Mucosa of rectum (tissue), 2 donors: ENCODE measurements around the gene GPR173.

Experiments used
- H3K27ac ChIP-seq, 2 donors: one replicate each; pipeline ENCODE4 v1.7.0; 2013; ENCODE audit warnings: inconsistent platforms in 2 of 2, low read depth in 2 of 2, low read length in 2 of 2
- H3K27me3 ChIP-seq, 2 donors: one replicate each; pipeline ENCODE4 v1.7.0; 2013; ENCODE audit warnings: low read length in 2 of 2; ENCODE audit not compliant: control insufficient read depth in 2 of 2, insufficient read depth in 2 of 2
- H3K36me3 ChIP-seq, 2 donors: one replicate each; pipeline ENCODE4 v1.7.0; 2013; ENCODE audit warnings: low read length in 2 of 2; ENCODE audit not compliant: control insufficient read depth in 2 of 2, insufficient read depth in 2 of 2
- H3K4me1 ChIP-seq, 2 donors: one replicate each; pipeline ENCODE4 v1.7.0; 2013; ENCODE audit warnings: low read length in 2 of 2, mild to moderate bottlenecking in 1 of 2; ENCODE audit not compliant: control insufficient read depth in 2 of 2, insufficient read depth in 2 of 2
- H3K4me3 ChIP-seq, 2 donors: one replicate each; pipeline ENCODE4 v1.7.0; 2013; ENCODE audit warnings: low read length in 2 of 2
- H3K9ac ChIP-seq, 2 donors: one replicate each; pipeline ENCODE4 v1.7.0; 2013; ENCODE audit warnings: low read length in 2 of 2, low read depth in 1 of 2, mild to moderate bottlenecking in 1 of 2
- H3K9me3 ChIP-seq, 2 donors: one replicate each; pipeline ENCODE4 v1.7.0; 2013; ENCODE audit warnings: low read length in 2 of 2; ENCODE audit not compliant: control insufficient read depth in 2 of 2
- donor health status: healthy.
- donor health status: Normal muscosa, but diverticular disease.

The GPR173 gene, protein sequence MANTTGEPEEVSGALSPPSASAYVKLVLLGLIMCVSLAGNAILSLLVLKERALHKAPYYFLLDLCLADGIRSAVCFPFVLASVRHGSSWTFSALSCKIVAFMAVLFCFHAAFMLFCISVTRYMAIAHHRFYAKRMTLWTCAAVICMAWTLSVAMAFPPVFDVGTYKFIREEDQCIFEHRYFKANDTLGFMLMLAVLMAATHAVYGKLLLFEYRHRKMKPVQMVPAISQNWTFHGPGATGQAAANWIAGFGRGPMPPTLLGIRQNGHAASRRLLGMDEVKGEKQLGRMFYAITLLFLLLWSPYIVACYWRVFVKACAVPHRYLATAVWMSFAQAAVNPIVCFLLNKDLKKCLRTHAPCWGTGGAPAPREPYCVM

GRCh38 chrX:53048169-53049126 is at the start of gene GPR173:
GPR173 (plus strand) TSS chrX:53048789; CDS start chrX:53076622, 27,833 bp downstream.
- H3K27me3 ChIP-seq = peaks cover 0 to 7% of the 10 kb centered on the region in 2 donors
- H3K4me3 ChIP-seq = peak within 1 kb of the TSS; percentile 20 to 34
- no peaks in the 10 kb centered on the region for H3K36me3 ChIP-seq
- H3K9me3 ChIP-seq = no peaks in the 10 kb centered on the region
- H3K9ac ChIP-seq = no peak within 1 kb of the TSS
- no peak within 1 kb of the TSS for H3K27ac ChIP-seq
- no peaks in the 10 kb centered on the region for H3K4me1 ChIP-seq

DNA sequence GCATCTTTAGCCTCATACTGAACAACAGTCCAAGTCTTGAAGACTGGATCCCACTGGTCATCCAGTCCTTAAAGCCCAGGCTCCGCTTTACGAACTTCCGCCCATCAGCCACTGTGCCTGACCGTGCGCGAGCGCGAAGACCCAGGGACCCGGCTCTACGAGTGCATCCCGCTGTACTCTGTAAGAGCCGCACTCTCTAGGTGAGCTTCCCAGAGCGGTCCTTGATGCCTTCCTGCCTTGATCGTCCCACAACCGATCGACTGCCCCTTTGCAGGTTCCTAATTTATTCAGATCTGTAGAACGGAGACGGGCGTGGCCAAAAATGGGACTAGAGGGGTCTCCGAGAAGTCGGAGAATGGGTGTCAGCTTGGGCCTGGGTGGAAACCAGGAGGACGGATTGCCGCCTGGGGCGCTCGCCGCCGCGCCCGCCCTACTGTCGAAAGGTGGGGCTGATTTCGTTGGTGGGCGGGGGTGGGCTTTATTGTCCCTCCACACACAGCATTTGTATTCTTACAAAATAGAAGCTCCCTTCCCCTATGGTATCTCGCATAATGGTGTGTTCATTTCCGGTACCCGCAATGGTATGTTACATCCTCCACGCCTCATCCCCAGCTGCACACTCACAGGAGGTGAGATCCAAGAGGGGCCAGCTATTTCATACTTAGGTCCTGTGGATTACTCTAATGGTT is 48.0 kb upstream of the GPR173 start:
- H3K9me3 ChIP-seq = no peaks in the 10 kb centered on the region
- peaks cover 3 to 4% of the 10 kb centered on the region in 2 donors for H3K4me1 ChIP-seq
- H3K27me3 ChIP-seq = peaks cover 9 to 18% of the 10 kb centered on the region in 2 donors
- no peak overlapping the region for H3K27ac ChIP-seq
- H3K9ac ChIP-seq = no peak overlapping the region
- no peaks in the 10 kb centered on the region for H3K36me3 ChIP-seq
- no peak overlapping the region for H3K4me3 ChIP-seq

DNA sequence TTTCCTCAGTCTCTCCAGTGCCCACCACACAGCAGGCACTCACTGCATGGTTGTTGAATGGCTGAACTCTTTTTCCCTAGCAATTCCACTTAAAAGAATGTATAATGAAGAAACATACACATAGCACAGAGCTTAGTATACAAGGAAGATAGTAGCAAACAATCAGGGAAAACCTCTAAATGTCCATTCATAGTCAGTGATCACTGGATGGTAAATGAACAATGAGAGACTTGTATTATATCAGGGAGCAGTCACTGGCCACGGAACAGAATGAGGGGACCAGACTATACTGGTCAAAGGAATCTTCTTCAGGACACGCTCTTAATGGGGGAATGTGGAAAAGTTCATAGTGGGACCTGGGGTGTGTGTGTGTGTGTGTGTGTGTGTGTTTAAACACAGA is 46.6 kb upstream of the GPR173 start:
- peaks cover 11 to 18% of the 10 kb centered on the region in 2 donors for H3K27me3 ChIP-seq
- H3K27ac ChIP-seq = no peak overlapping the region
- no peak overlapping the region for H3K4me3 ChIP-seq
- no peaks in the 10 kb centered on the region for H3K9me3 ChIP-seq
- no peaks in the 10 kb centered on the region for H3K4me1 ChIP-seq
- H3K9ac ChIP-seq = no peak overlapping the region
- H3K36me3 ChIP-seq = no peaks in the 10 kb centered on the region

GRCh38 chrX:53003111-53003510 is 45.5 kb upstream of the GPR173 start:
- no peak overlapping the region for H3K4me3 ChIP-seq
- peaks cover 11 to 20% of the 10 kb centered on the region in 2 donors for H3K27me3 ChIP-seq
- H3K4me1 ChIP-seq = no peaks in the 10 kb centered on the region

DNA sequence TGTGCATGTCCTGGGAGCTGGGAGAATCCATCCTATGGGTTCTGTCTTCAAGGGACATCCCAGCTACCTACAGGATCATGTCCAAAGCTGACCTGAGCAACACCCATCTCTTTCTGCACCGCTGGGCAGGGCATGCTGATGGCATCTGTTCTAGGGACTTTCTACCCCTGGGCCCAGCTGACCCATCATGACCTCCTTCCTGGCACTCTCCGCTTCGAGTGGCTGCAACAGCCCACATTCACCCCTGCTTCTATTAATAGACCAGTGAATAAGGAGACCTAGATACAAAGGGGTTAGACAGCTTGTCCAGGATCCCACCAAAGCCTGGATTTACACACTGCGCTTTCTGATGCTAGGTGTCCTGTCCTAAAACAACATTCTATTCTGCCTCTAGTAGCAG is 44.6 kb upstream of the GPR173 start:
- no peaks in the 10 kb centered on the region for H3K4me1 ChIP-seq
- H3K27ac ChIP-seq = no peak overlapping the region
- no peaks in the 10 kb centered on the region for H3K9me3 ChIP-seq
- peaks cover 9 to 16% of the 10 kb centered on the region in 2 donors for H3K27me3 ChIP-seq
- no peaks in the 10 kb centered on the region for H3K36me3 ChIP-seq
- no peak overlapping the region for H3K4me3 ChIP-seq
- no peak overlapping the region for H3K9ac ChIP-seq

More at GRCh38 chrX:53003111-53003510, 45.5 kb upstream of the GPR173 start:
- Histone ChIP-seq H3K36me3 (no peaks in the 10 kb centered on the region), H3K27ac (no peak overlapping the region), H3K9ac (no peak overlapping the region), H3K9me3 (no peaks in the 10 kb centered on the region)

DNA sequence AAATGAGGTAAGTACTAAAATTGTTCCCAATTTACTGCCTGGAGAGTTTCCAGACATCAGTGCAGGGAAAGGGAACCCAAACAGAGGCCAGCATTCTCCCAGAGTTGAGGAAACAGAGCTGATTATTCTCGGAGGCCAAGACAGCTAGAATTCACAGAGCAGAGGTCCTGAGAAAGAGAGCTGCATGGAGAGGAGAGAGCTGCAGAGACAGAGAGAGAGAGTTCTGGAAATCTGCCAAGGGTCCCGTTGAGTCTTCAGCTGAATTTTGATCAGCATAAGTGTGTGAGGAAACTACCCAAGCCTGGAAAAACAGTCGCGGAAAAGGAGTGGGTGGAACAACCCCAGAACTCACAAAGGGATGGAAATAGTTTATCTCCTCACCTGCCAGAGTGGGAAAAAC is 43.8 kb upstream of the GPR173 start:
- no peaks in the 10 kb centered on the region for H3K4me1 ChIP-seq
- H3K36me3 ChIP-seq = no peaks in the 10 kb centered on the region
- H3K9me3 ChIP-seq = no peaks in the 10 kb centered on the region
- H3K27me3 ChIP-seq = peaks cover 8 to 16% of the 10 kb centered on the region in 2 donors
- no peak overlapping the region for H3K4me3 ChIP-seq
- no peak overlapping the region for H3K27ac ChIP-seq
- H3K9ac ChIP-seq = no peak overlapping the region

- no peak overlapping the region for H3K9ac ChIP-seq
- no peak overlapping the region for H3K4me3 ChIP-seq
- H3K36me3 ChIP-seq = no peaks in the 10 kb centered on the region
- H3K4me1 ChIP-seq = no peaks in the 10 kb centered on the region
- H3K27ac ChIP-seq = no peak overlapping the region
- H3K27me3 ChIP-seq = peaks cover 3 to 15% of the 10 kb centered on the region in 2 donors
- no peaks in the 10 kb centered on the region for H3K9me3 ChIP-seq
These were observed 43.3 kb upstream of the GPR173 start for GRCh38 chrX:53005327-53005726.

- Histone ChIP-seq H3K36me3 (no peaks in the 10 kb centered on the region), H3K4me3 (no peak overlapping the region), H3K27me3 (peaks cover 2 to 3% of the 10 kb centered on the region in 2 donors), H3K9me3 (no peaks in the 10 kb centered on the region), H3K27ac (no peak overlapping the region), H3K4me1 (no peaks in the 10 kb centered on the region), H3K9ac (no peak overlapping the region)
These were observed 39.6 kb upstream of the GPR173 start for GRCh38 chrX:53009032-53009431.

DNA sequence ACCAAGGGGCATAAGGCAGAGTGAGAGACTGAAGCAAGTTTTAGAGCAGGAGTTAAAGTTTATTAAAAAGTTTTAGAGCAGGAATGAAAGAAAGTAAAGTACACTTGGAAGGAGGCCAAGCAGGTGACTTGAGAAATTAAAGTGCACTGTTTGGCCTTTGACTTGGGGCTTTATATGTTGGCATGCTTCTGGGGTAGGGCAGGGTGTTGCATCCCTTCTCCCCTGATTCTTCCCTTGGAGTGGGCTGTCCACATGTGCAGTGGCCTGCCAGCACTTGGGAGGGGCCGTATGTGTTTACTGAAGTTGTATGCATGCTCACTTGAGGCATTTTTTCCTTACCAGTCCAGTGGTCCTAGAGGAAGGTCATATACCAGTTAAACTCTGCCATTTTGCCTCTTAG is 35.3 kb upstream of the GPR173 start:
- no peak overlapping the region for H3K4me3 ChIP-seq
- no peak overlapping the region for H3K9ac ChIP-seq
- no peaks in the 10 kb centered on the region for H3K27me3 ChIP-seq
- H3K27ac ChIP-seq = no peak overlapping the region
- no peaks in the 10 kb centered on the region for H3K4me1 ChIP-seq
- H3K9me3 ChIP-seq = no peaks in the 10 kb centered on the region
- no peaks in the 10 kb centered on the region for H3K36me3 ChIP-seq
